Bronchial epithelial cell (primary cell): Measurements from ENCODE around the gene ANO1. TPM values are rescaled to one million over a fixed set of nuclear protein-coding genes. Genes with fewer than 3 reads are reported as not detected.

Experiments used
- DNase-seq: peaks from one replicate; pipeline ENCODE4 v3.0.0-alpha.2; 2010; ENCODE audit warnings: low read depth
- FAIRE-seq: peaks from 2 replicates; lab custom pipeline; 2011; peaks lifted over from hg19 to GRCh38; lab: Jason Lieb, UNC
- H3K27me3 ChIP-seq: 2 replicates; pipeline ENCODE4 v1.5.1; 2011; ENCODE audit warnings: low read length; ENCODE audit not compliant: control insufficient read depth, insufficient read depth
- H3K36me3 ChIP-seq: 2 replicates; pipeline ENCODE4 v1.5.1; 2011; ENCODE audit warnings: low read length; ENCODE audit not compliant: control insufficient read depth, insufficient read depth
- H3K4me3 ChIP-seq: 2 replicates; pipeline ENCODE4 v1.5.1; 2011; ENCODE audit warnings: mild to moderate bottlenecking, low read depth, low read length, control low read depth
- total RNA-seq: library from RNA; depleted of rRNA; stranded (reverse); fragments of >200 nt; gene quantifications from 2 replicates; pipeline ENCODE4 v1.2.1, GENCODE V29; 2014
- TF ChIP-seq, protein P1 (sequence below): IDR thresholded peaks from 2 replicates; pipeline ENCODE4 v1.5.1; 2011; ENCODE audit warnings: mild to moderate bottlenecking, moderate library complexity, low read length, control low read depth, inconsistent platforms; ENCODE audit not compliant: insufficient read depth, severe bottlenecking

Gene ANO1
- total RNA-seq, 1 donor from 2014 or later: 1.3 TPM

DNA sequence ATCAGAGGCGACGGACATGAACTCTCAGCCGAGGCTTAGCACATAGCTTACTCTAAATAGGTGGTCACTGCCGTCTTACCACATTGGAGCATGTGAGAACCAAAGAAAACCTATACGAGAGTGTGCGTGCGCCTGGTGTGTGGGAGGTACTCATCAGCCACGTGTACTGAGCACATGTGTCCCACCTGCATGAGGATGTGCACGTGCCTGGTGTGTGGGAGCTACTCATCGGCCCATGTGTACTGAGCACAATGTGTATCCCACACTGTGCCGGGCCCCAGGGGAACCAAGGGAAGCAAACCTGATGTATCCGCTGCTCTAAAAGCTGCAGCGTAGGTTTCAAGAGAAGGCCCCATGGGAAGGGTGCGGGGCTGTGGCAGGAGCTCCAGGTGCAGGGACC lies 56.4 kb downstream of the ANO1 start:
- FAIRE-seq: no peak
- no peak for DNase-seq
- Histone ChIP-seq H3K4me3 (no peak overlapping the region), H3K36me3 (no peaks in the 10 kb centered on the region), H3K27me3 (peaks cover 2% of the 10 kb centered on the region)
- TF ChIP-seq, protein P1, sequence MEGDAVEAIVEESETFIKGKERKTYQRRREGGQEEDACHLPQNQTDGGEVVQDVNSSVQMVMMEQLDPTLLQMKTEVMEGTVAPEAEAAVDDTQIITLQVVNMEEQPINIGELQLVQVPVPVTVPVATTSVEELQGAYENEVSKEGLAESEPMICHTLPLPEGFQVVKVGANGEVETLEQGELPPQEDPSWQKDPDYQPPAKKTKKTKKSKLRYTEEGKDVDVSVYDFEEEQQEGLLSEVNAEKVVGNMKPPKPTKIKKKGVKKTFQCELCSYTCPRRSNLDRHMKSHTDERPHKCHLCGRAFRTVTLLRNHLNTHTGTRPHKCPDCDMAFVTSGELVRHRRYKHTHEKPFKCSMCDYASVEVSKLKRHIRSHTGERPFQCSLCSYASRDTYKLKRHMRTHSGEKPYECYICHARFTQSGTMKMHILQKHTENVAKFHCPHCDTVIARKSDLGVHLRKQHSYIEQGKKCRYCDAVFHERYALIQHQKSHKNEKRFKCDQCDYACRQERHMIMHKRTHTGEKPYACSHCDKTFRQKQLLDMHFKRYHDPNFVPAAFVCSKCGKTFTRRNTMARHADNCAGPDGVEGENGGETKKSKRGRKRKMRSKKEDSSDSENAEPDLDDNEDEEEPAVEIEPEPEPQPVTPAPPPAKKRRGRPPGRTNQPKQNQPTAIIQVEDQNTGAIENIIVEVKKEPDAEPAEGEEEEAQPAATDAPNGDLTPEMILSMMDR: no peak

DNA sequence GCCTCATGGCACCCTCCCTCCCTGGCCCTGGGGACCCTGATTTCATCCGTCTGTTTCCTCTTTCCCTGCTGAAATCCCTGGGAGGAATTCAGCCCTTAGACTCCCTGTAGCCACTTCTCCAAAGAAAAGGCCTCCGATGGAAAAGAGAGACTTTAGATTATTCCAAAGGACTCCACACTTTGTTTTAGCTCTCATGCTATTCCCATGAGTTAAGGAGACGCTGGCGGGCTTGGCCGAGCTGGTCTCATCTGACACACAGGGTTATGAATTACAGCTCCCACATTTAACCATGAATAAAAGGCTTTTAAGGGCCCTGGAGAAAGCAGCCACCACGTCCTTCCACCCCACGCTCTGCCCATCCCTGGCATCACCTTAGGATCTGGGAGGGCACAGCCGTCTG lies 57.0 kb downstream of the ANO1 start:
- FAIRE-seq (no peak), DNase-seq (no peak)
- TF ChIP-seq, protein P1: no peak
- H3K4me3 ChIP-seq: no peak overlapping the region
- H3K27me3 ChIP-seq: peaks cover 2% of the 10 kb centered on the region
- no peaks in the 10 kb centered on the region for H3K36me3 ChIP-seq

DNA sequence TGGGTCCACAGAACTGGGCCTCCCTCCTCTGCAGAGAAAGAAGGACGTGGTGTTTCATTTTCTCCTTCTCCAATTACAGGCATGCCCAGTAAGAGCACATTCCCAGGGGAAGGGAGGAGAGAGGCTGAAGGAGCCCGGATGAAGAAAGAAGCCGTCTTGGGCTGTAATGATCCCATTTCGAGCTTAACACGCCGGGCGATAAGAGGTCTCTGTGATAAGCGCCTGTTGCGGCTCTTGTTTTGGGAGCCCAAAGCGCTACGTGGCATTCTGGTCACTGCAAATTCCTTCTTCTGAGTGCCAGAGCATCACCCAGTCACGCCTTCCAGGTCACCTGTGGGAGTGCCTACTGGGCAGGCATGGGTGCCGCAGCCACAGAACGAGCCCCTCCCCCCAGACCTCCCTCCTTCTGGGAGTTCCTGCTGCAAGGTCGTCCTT lies 57.5 kb downstream of the ANO1 start:
- H3K27me3 ChIP-seq: peaks cover 2% of the 10 kb centered on the region
- FAIRE-seq (no peak), DNase-seq (no peak)
- no peak overlapping the region for H3K4me3 ChIP-seq
- TF ChIP-seq, protein P1: no peak
- H3K36me3 ChIP-seq: no peaks in the 10 kb centered on the region

DNA sequence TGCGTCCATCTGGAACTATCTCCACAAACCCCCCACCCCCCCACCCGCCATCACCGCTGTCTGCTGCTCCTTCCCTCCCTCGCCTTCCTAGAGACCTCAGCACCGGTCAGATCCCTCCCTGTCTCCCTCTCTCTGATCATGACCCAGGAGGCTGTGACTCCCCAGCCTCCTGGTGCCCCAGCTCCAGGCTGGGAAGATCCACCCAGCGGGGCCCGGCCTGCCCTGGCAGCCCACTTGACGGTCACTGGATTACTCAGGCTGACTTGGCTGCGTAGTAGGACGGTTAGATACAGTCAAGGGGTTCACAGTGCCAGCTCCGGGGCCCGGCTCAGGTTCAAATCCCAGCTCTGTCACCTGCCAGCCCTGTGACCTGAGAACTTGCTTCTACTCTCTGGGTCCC lies 59.3 kb downstream of the ANO1 start:
- no peak for FAIRE-seq
- no peaks in the 10 kb centered on the region for H3K36me3 ChIP-seq

DNA sequence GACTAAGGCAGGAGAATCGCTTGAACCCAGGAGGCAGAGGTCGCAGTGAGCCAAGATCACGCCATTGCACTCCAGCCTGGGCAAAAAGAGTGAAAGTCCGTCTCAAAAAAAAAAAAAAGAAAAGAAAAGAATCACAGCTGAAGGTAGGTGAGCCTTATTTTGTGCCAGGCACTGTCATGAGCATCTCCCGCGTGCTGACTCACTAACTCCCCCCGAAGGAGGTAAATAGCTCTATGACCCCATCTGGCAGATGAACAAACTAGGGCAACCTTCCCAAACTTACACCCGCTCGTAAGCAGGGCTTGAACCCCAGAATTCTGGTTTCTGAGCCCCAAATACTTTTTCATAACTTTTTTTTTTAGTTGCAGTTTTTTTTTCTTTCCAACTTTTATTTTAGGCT lies 60.3 kb downstream of the ANO1 start:
- TF ChIP-seq, protein P1: no peak
- FAIRE-seq: no peak
- Histone ChIP-seq H3K4me3 (no peak overlapping the region), H3K36me3 (no peaks in the 10 kb centered on the region), H3K27me3 (peaks cover 1% of the 10 kb centered on the region)
- DNase-seq: no peak

More for the DNA sequence above, 59.3 kb downstream of the ANO1 start:
- Histone ChIP-seq H3K27me3 (no peaks in the 10 kb centered on the region), H3K4me3 (no peak overlapping the region)
- no peak for DNase-seq
- TF ChIP-seq, protein P1: no peak

DNA sequence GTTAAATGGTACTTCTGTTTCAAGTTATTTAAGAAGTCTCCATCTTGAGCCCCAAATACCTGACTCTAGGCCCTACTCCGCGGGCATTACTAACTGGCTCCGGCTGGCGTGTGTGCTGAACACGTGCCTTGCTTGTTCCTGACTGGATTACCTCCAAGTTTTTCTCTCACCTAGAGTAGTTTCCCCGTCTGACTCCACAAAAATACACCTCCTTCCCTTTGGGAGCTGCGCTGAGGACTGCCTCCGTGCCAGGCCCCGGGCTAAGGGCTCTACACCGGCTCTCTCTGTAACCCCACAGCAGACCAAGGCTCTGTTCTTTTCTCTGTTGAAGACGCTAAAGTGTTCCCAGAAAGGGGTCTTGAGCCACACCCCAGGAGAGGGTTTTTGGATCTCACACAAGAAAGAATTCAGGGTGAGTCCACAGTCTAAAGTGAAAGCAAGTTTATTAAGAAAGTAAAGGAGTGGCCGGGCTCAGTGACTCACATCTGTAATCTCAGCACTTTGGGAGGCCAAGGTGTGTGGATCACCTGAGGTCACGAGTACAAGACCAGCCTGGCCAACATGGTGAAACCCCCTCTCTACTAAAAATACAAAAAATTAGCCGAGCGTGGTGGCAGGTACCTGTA lies 61.8 kb downstream of the ANO1 start:
- peak; percentile 81 for FAIRE-seq

More for the DNA sequence above, 61.8 kb downstream of the ANO1 start:
- Histone ChIP-seq H3K27me3 (peaks cover 1% of the 10 kb centered on the region), H3K36me3 (no peaks in the 10 kb centered on the region), H3K4me3 (no peak overlapping the region)
- peak; percentile 44 for DNase-seq
- TF ChIP-seq, protein P1: no peak
